ENCODE results near the gene PRC1. TPM values are rescaled to one million over a fixed set of nuclear protein-coding genes. Genes with fewer than 3 reads are reported as not detected.

Gene PRC1
- total RNA-seq, 2 donors from 2014 or later, result 67.3 to 127 TPM

- no peak for DNase-seq
- 95% methylated on average over 8 to 16 of the region's 16 CpGs for WGBS, 2 experiments (ENCODE audit: insufficient coverage in 1 of 2, insufficient read length in 1 of 2)
- H3K27ac ChIP-seq (ENCODE audit: low read depth, low read length), result no peak overlapping the region
- no peaks in the 10 kb centered on the region for H3K4me1 ChIP-seq (ENCODE audit: control insufficient read depth, insufficient read depth, low read length)
- no peaks in the 10 kb centered on the region for H3K27me3 ChIP-seq (ENCODE audit: control insufficient read depth, insufficient read depth, low read length, poor library complexity, severe bottlenecking)
- no peak overlapping the region for H3K4me3 ChIP-seq (ENCODE audit: low read length)
- no peaks in the 10 kb centered on the region for H3K27me3 Mint-ChIP-seq (ENCODE audit: insufficient read depth)
- H3K9me3 Mint-ChIP-seq, result no peaks in the 10 kb centered on the region
- H3K36me3 ChIP-seq (ENCODE audit: control insufficient read depth, insufficient read depth, low read length), result peaks cover 75% of the 10 kb centered on the region
- no peak overlapping the region for H3K27ac Mint-ChIP-seq
- H3K9ac ChIP-seq (ENCODE audit: extremely low read depth, low read length, poor library complexity, severe bottlenecking), result no peak overlapping the region
- no peaks in the 10 kb centered on the region for H3K9me3 ChIP-seq (ENCODE audit: control insufficient read depth, low read length)
- no peaks in the 10 kb centered on the region for H3K4me1 Mint-ChIP-seq
- no peak for TF ChIP-seq CTCF (conservative IDR thresholded peaks at IDR 0.05)
- H3K4me3 Mint-ChIP-seq, result no peak overlapping the region
- H3K36me3 Mint-ChIP-seq (ENCODE audit: low read depth), result peaks cover 68% of the 10 kb centered on the region
Observed at GRCh38 chr15:90946538-90946937, 47.8 kb downstream of the PRC1 start.

- peaks cover 75% of the 10 kb centered on the region for H3K36me3 ChIP-seq (ENCODE audit: control insufficient read depth, insufficient read depth, low read length)
- 94 to 97% methylated on average over 5 to 7 of the region's 7 CpGs for WGBS, 2 experiments (ENCODE audit: insufficient coverage in 1 of 2, insufficient read length in 1 of 2)
- no peak overlapping the region for H3K4me3 ChIP-seq (ENCODE audit: low read length)
- H3K4me3 Mint-ChIP-seq, result no peak overlapping the region
- H3K36me3 Mint-ChIP-seq (ENCODE audit: low read depth), result peaks cover 70% of the 10 kb centered on the region
- no peaks in the 10 kb centered on the region for H3K4me1 ChIP-seq (ENCODE audit: control insufficient read depth, insufficient read depth, low read length)
- no peaks in the 10 kb centered on the region for H3K27me3 Mint-ChIP-seq (ENCODE audit: insufficient read depth)
- H3K4me1 Mint-ChIP-seq, result no peaks in the 10 kb centered on the region
- no peak for DNase-seq
- no peaks in the 10 kb centered on the region for H3K9me3 Mint-ChIP-seq
- no peaks in the 10 kb centered on the region for H3K9me3 ChIP-seq (ENCODE audit: control insufficient read depth, low read length)
- H3K27ac Mint-ChIP-seq, result no peak overlapping the region
- H3K27me3 ChIP-seq (ENCODE audit: control insufficient read depth, insufficient read depth, low read length, poor library complexity, severe bottlenecking), result no peaks in the 10 kb centered on the region
- no peak overlapping the region for H3K27ac ChIP-seq (ENCODE audit: low read depth, low read length)
- H3K9ac ChIP-seq (ENCODE audit: extremely low read depth, low read length, poor library complexity, severe bottlenecking), result no peak overlapping the region
- no peak for TF ChIP-seq CTCF (conservative IDR thresholded peaks at IDR 0.05)
Observed at GRCh38 chr15:90945091-90945490, 49.2 kb downstream of the PRC1 start.

GRCh38 chr15:90942354-90943120 lies 51.8 kb downstream of the PRC1 start:
- H3K27me3 Mint-ChIP-seq (ENCODE audit: insufficient read depth), result no peaks in the 10 kb centered on the region
- H3K9me3 Mint-ChIP-seq, result no peaks in the 10 kb centered on the region
- TF ChIP-seq CTCF (conservative IDR thresholded peaks at IDR 0.05), result no peak
- no peak overlapping the region for H3K27ac Mint-ChIP-seq
- Histone ChIP-seq H3K4me3 (ENCODE audit: low read length) (no peak overlapping the region), H3K9ac (ENCODE audit: extremely low read depth, low read length, poor library complexity, severe bottlenecking) (no peak overlapping the region), H3K4me1 (ENCODE audit: control insufficient read depth, insufficient read depth, low read length) (no peaks in the 10 kb centered on the region), H3K9me3 (ENCODE audit: control insufficient read depth, low read length) (no peaks in the 10 kb centered on the region), H3K27me3 (ENCODE audit: control insufficient read depth, insufficient read depth, low read length, poor library complexity, severe bottlenecking) (no peaks in the 10 kb centered on the region), H3K36me3 (ENCODE audit: control insufficient read depth, insufficient read depth, low read length) (peaks cover 75% of the 10 kb centered on the region), H3K27ac (ENCODE audit: low read depth, low read length) (no peak overlapping the region)
- H3K36me3 Mint-ChIP-seq (ENCODE audit: low read depth), result peaks cover 63% of the 10 kb centered on the region
- H3K4me1 Mint-ChIP-seq, result no peaks in the 10 kb centered on the region
- no peak overlapping the region for H3K4me3 Mint-ChIP-seq
- DNase-seq, result no peak
- 96% methylated on average over 8 to 12 of the region's 12 CpGs for WGBS, 2 experiments (ENCODE audit: insufficient coverage in 1 of 2, insufficient read length in 1 of 2)
